Mucosa of descending colon (tissue), 3 donors: ENCODE results near the gene ARHGDIB. TPM values are rescaled to one million over a fixed set of nuclear protein-coding genes. Genes with fewer than 3 reads are reported as not detected.

ENCODE experiments used
- ATAC-seq: fragments of 200-7000 bp; cut with Tn5 transposase; one replicate; pipeline ENCODE4 v1.9.1; 2020; ENCODE audit warnings: mild to moderate bottlenecking, moderate library complexity
- DNase-seq, 3 donors: peaks; one replicate each; pipeline ENCODE4 v3.0.0-alpha.2; 2020
- H3K36me3 ChIP-seq: fragments of 200-600 bp; one replicate; pipeline ENCODE4 v1.8.0; 2021; ENCODE audit warnings: low read depth, mild to moderate bottlenecking
- H3K4me1 ChIP-seq: fragments of 200-600 bp; one replicate; pipeline ENCODE4 v1.8.0; 2021; ENCODE audit warnings: low read depth, mild to moderate bottlenecking
- H3K4me3 ChIP-seq: fragments of 200-600 bp; one replicate; pipeline ENCODE4 v1.8.0; 2021; ENCODE audit warnings: mild to moderate bottlenecking
- H3K9me3 ChIP-seq: fragments of 200-600 bp; one replicate; pipeline ENCODE4 v1.8.0; 2021; ENCODE audit warnings: mild to moderate bottlenecking
- CTCF ChIP-seq: fragments of 200-600 bp; IDR thresholded peaks from one replicate; pipeline ENCODE4 v1.8.0; 2022; ENCODE audit warnings: antibody characterized with exemption, mild to moderate bottlenecking
- intact Hi-C, 2 donors: fragments of 100-400 bp; cut with DNase I in 1 of 2; cut with micrococcal nuclease in 1 of 2; formaldehyde crosslinking; loops; one replicate each; pipeline versions ENCODE4 v1.11.0 to v1.11.1; 2022; cut with DNase I, micrococcal nuclease
- total RNA-seq, 3 donors: library from RNA; stranded (reverse); fragmentation: NEBNext Ultra II Directional in 2 of 3; extraction: Animal tissue kit (Norgen Biotek cat#: 25700) in 2 of 3; gene quantifications; one replicate each; pipeline versions ENCODE4 v1.2.1 to v1.2.4, GENCODE V29; 2021 to 2023
- donor health status: DM: no; HTN: no; CAD: no; lungs with moderate emphysema.
- donor health status: DM: no; HTN: no; CAD: no.
- donor health status: DM: no; HTN: yes; CAD: no.

Gene ARHGDIB
- total RNA-seq, 3 donors from 2014 or later, result 26.2 to 78.2 (median 37.8) TPM

- Histone ChIP-seq H3K4me1 (no peaks in the 10 kb centered on the region), H3K9me3 (no peaks in the 10 kb centered on the region), H3K36me3 (no peaks in the 10 kb centered on the region), H3K4me3 (no peak overlapping the region)
- intact Hi-C loops, result loop anchor here (1.0 to 10.0 kb wide), 2 partner anchors 151 to 361 kb away; no protein-coding TSS in a partner anchor
- peak; percentile 68 for ATAC-seq
- no peak for DNase-seq
- peak; percentile 30 for TF ChIP-seq CTCF
Measured at GRCh38 chr12:14995583-14996425, 34.4 kb upstream of the ARHGDIB start.

- DNase-seq (no peak), ATAC-seq (no peak)
- TF ChIP-seq CTCF, result no peak
- Histone ChIP-seq H3K9me3 (no peaks in the 10 kb centered on the region), H3K4me1 (no peaks in the 10 kb centered on the region), H3K4me3 (no peak overlapping the region), H3K36me3 (no peaks in the 10 kb centered on the region)
- intact Hi-C loops, result loop anchor here in 1 of 2 donors (5.0 to 10.0 kb wide), 2 partner anchors 147 to 360 kb away; no protein-coding TSS in a partner anchor
Measured at GRCh38 chr12:14994610-14995009, 33.2 kb upstream of the ARHGDIB start.

GRCh38 chr12:14993537-14994266 is 32.3 kb upstream of the ARHGDIB start:
- no peak for TF ChIP-seq CTCF
- Histone ChIP-seq H3K4me3 (no peak overlapping the region), H3K36me3 (no peaks in the 10 kb centered on the region), H3K9me3 (no peaks in the 10 kb centered on the region), H3K4me1 (no peaks in the 10 kb centered on the region)
- DNase-seq, result no peak
- intact Hi-C loops, result loop anchor here in 1 of 2 donors (5.0 to 10.0 kb wide), 2 partner anchors 146 to 359 kb away; no protein-coding TSS in a partner anchor
- peak; percentile 43 for ATAC-seq

- H3K36me3 ChIP-seq, result no peaks in the 10 kb centered on the region
- ATAC-seq (no peak), DNase-seq (no peak)
- intact Hi-C loops, result loop anchor here in 1 of 2 donors (5.0 to 10.0 kb wide), 2 partner anchors 146 to 358 kb away; no protein-coding TSS in a partner anchor
- H3K4me3 ChIP-seq, result no peak overlapping the region
- no peaks in the 10 kb centered on the region for H3K9me3 ChIP-seq
- no peaks in the 10 kb centered on the region for H3K4me1 ChIP-seq
- no peak for TF ChIP-seq CTCF
Measured at GRCh38 chr12:14993117-14993516, 31.7 kb upstream of the ARHGDIB start.

- no peak overlapping the region for H3K4me3 ChIP-seq
- intact Hi-C loops, result loop anchor here in 1 of 2 donors (5.0 to 10.0 kb wide), 2 partner anchors 145 to 358 kb away; no protein-coding TSS in a partner anchor
- TF ChIP-seq CTCF, result no peak
- no peaks in the 10 kb centered on the region for H3K9me3 ChIP-seq
- ATAC-seq, result no peak
- no peak for DNase-seq
- no peaks in the 10 kb centered on the region for H3K4me1 ChIP-seq
- H3K36me3 ChIP-seq, result no peaks in the 10 kb centered on the region
Measured at GRCh38 chr12:14992673-14993072, 31.3 kb upstream of the ARHGDIB start.
